AG08395 (cell line): ENCODE data around the gene RNF115.
"Not testable (repeated sequence)": the region's sequence is repeated elsewhere in the genome, so short reads cannot be mapped to it uniquely, and the experiment has no call there.

Experiments used
- DNase-seq: peaks from one replicate; pipeline ENCODE4 v3.0.0; 2012; ENCODE audit warnings: mixed read lengths, low spot score

The RNF115 gene

GRCh38 chr1:145827966-145828365 lies 4.1 kb upstream of the RNF115 start:
- no peak for DNase-seq

GRCh38 chr1:145826030-145826429 lies 2.1 kb upstream of the RNF115 start:
- no peak for DNase-seq

- DNase-seq, result no peak
These were observed 576 bp upstream of the RNF115 start for GRCh38 chr1:145824499-145824842.

GRCh38 chr1:145822779-145823331 lies 1.0 kb downstream of the RNF115 start:
- DNase-seq, result not testable (repeated sequence)

DNA sequence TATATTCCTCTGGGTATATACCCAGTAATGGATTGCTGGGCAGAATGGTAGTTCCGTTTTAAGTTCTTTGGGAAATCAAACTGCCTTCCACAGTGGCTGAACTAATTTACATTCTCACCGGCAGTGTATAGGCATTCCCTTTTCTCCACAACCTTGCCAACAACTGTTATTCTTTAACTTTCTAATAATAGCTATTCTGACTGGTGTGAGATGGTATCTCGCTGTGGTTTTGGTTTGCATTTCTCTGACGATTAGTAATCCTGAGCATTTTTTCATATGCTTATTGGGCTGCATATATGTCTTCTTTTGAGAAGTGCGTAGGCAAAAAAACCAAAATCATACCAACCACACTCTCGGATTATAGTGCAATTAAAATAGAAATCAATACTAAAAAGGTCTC lies 5.8 kb downstream of the RNF115 start:
- DNase-seq, result not testable (repeated sequence)

- DNase-seq, result not testable (repeated sequence)
These were observed 10.7 kb downstream of the RNF115 start for GRCh38 chr1:145812977-145813810.

DNA sequence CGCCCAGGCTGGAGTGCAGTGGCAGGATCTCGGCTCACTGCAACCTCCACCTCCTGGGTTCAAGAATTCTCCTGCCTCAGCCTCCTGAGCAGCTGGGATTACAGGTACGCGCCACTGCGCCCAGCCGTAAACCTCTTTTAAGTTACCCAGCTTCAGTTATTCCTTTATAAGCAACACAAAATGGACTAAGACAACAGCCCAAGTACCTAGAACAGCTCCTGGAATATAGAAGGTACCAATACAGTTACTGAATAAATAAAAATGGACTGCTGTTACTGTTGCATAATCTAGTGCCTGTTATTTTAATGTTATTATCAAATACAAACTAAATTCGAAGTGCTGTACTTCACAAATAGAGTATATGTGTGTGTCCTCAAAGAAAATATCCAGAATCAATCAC lies 17.1 kb downstream of the RNF115 start:
- DNase-seq, result no peak

GRCh38 chr1:145806408-145806807 lies 17.5 kb downstream of the RNF115 start:
- no peak for DNase-seq

- DNase-seq, result no peak
These were observed 18.8 kb downstream of the RNF115 start for GRCh38 chr1:145805057-145805456.

- DNase-seq, result no peak
These were observed 19.5 kb downstream of the RNF115 start for GRCh38 chr1:145804235-145805045.

DNA sequence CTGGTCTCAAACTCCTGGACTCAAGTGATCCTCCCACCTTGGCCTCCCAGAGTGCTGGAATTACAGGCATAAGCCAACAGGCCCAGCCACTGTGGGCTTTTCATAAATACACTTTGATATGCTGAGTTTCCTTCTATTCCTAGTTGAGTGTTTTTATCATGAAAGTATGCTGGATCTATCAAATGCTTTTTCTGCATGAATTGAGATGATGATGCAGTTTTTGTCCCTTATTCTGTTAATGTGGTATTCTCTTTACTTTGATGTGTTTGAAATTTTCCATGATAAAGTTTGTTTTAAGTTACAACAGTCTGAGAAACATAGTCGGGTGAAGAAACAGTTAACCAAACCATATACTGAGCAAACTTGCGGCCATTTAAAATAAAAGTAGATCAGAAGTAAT lies 24.1 kb downstream of the RNF115 start:
- DNase-seq, result no peak

DNA sequence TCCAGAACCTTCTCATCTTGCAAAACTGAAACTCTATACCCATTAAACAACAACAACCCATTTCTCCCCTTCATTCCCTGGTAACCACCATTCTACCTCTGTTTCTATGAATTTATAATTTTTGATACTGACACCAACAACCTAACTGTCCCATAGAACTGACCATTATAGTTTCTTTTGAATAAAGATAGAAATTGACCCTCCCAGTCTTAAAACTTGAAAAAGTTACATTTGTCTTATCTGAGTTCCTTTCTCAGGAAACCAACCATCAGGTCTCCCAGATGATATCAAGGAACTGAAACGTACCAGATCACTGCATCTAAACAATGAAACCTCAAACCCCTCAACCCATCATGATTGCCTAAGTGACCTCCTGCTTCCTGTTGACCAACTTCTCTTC lies 27.1 kb downstream of the RNF115 start:
- DNase-seq, result no peak

DNA sequence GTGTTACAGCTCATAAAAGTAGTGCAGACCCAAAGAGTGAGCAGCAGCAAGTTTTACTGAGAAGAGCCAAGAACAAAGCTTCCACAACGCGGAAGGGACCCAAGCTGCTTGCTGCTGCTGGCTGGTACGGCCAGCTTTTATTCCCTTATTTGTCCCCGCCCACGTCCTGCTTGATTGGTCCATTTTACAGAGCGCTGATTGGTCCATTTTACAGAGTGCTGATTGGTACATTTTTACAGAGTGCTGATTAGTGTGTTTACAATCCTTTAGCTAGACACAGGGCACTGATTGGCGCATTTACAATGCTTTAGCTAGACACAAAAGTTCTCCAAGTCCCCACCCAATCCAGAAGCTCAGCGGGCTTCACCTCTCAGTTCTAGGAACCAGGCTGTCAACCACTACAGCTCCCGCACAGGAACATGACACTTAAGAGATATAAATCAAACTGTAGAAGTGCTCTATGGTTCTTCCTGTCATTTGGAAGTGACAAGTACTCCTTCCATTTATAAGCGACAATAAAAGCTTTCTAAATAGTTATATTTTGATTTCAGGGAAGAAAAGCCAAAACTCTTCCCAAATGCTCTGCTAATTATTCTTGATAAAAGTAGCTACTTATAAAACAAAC lies 28.5 kb downstream of the RNF115 start:
- no peak for DNase-seq

DNA sequence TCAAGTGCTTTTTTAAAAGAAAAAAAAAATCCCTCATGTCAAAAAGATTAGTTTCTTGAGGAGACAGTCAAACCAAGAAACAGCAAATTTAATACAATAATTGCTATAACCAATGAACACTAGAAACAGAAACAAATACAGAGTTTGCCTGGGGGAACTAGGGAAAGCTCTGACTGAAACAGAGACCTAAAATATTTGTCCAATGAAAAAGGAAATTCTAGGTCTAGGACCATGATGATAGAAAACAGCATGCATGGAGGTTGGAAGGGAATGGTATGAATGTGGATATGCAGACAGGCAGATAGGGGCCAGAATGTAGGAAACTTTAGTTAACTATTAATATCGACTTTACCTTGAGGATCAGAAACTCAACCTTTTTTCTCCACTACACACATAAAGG lies 31.4 kb downstream of the RNF115 start:
- no peak for DNase-seq

DNA sequence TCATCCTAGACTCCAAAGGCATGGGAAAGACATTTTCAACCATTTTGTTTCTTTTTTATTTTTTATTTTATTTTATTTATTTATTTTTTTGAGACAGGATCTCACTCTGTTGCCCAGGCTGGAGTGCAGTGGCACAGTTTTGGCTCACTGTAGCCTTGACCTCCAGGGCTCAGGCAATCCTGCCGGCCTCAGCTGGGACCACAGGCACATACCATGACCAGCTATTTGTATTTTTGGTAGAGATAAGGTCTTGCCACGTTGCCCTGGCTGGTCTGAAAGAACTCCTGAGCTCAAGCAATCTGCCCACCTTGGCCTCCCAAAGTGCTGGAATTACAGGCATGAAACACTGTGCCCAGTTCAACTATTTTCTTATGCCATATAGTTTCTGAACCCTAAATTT lies 32.0 kb downstream of the RNF115 start:
- DNase-seq, result not testable (repeated sequence)

- DNase-seq, result no peak
These were observed 35.3 kb downstream of the RNF115 start for GRCh38 chr1:145788580-145788979.

DNA sequence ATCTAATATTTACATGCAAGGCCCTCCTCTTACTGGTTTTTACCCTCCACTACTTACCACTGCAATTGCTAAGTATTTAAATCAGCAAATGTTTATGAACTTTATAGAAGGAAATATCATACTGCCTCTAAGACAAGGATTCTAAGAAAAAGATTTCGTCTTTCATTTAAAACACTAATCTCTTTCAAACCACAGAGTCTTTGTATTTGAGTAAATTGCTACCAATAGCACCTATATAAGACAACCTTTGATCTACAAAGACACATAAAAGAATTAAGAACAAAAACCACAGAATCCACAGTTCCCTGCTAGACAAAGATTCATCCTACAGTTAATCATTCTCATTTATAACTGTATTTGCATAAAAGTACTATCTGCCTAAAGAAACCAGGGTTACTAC lies 37.6 kb downstream of the RNF115 start:
- DNase-seq, result no peak

DNA sequence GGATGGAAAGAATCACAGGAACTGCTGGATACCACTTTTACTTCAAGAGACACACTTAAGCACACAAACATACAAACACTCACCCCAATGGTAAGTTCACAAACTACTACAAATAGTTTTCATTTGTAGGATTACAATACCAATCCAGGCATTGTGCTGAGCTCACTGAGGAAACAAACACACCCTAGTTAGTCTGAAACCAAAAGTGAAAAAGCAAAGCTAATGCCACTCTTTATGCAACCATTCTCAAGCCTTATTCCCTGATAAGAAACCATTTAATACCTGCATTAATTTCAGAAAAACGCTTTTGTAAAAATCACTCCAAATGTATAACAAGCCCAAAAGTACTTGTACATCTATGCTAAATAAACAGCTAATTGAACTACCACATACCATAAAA lies 38.3 kb downstream of the RNF115 start:
- DNase-seq, result no peak

DNA sequence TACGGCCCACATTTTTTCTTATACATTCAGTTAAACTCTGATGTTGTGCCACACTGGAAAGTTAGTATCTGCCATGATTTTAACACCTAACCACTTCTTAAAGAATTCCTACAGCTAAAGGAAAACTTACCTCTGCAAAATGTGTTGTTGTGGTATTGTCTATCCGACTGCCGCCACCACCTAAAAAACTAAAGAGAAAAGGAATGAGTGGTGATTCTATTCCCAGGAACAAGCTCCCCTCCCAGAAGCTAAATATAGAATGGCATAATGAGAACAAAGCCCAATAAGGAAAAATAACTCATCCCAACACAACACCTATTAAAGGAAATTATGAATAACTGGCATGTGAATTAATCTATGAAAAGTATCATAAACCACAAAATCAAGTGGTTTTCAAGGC lies 39.5 kb downstream of the RNF115 start:
- no peak for DNase-seq

GRCh38 chr1:145782272-145783099 lies 41.4 kb downstream of the RNF115 start:
- peak; percentile 66 for DNase-seq

GRCh38 chr1:145778146-145778540 lies 45.8 kb downstream of the RNF115 start:
- DNase-seq, result no peak
